Activated CD8-positive, alpha-beta T cell treated with anti-CD3 and anti-CD28 coated beads for 36 hours (primary cell): ENCODE data around the gene MDGA2. TPM values are rescaled to one million over a fixed set of nuclear protein-coding genes. Genes with fewer than 3 reads are reported as not detected.

Experiments
- ATAC-seq: fragments of 200-7000 bp; cut with Tn5 transposase; one replicate; pipeline ENCODE4 v1.10.0; 2021; ENCODE audit warnings: mild to moderate bottlenecking, moderate library complexity
- CTCF ChIA-PET: fragments of 350-600 bp; sonication (Branson Sonifier 250); formaldehyde crosslinking; loops from one replicate; lab custom pipeline; 2021; ENCODE audit warnings: antibody characterized with exemption; lab: Charles Lee
- POLR2A ChIA-PET: fragments of 350-600 bp; sonication (Branson Sonifier 250); formaldehyde crosslinking; loops from one replicate; lab custom pipeline; 2021; ENCODE audit warnings: antibody characterized with exemption; lab: Charles Lee
- DNase-seq: peaks from one replicate; pipeline ENCODE4 v3.0.0-alpha.2; 2020
- H3K27ac Mint-ChIP-seq: one replicate; pipeline ENCODE4 v1.8.0; 2021; ENCODE audit warnings: mild to moderate bottlenecking, mixed read lengths
- H3K27me3 Mint-ChIP-seq: one replicate; pipeline ENCODE4 v1.8.0; 2021; ENCODE audit warnings: mixed read lengths
- H3K36me3 Mint-ChIP-seq: one replicate; pipeline ENCODE4 v1.8.0; 2021; ENCODE audit warnings: low read depth, mixed read lengths
- H3K4me1 Mint-ChIP-seq: one replicate; pipeline ENCODE4 v1.8.0; 2021; ENCODE audit warnings: low read depth, mixed read lengths
- H3K4me3 Mint-ChIP-seq: one replicate; pipeline ENCODE4 v1.8.0; 2021; ENCODE audit warnings: mild to moderate bottlenecking, moderate library complexity, mixed read lengths
- H3K9me3 Mint-ChIP-seq: one replicate; pipeline ENCODE4 v1.8.0; 2021; ENCODE audit warnings: mixed read lengths
- CTCF ChIP-seq: fragments of 200-600 bp; IDR thresholded peaks from one replicate; pipeline ENCODE4 v1.8.0; 2022; ENCODE audit warnings: antibody characterized with exemption, mild to moderate bottlenecking
- intact Hi-C: fragments of 100-400 bp; cut with micrococcal nuclease; formaldehyde crosslinking; loops from one replicate; pipeline ENCODE4 v1.10.0; 2022
- total RNA-seq, 2 experiments: library from RNA; stranded (reverse); gene quantifications; one replicate each; pipeline ENCODE4 v1.2.3, GENCODE V29; 2021

MDGA2 gene
- total RNA-seq = not detected

- CTCF ChIA-PET = no interaction called here
- Mint-ChIP-seq H3K27ac (no peak within 1 kb of the TSS), H3K4me3 (peak within 1 kb of the TSS; percentile 19), H3K36me3 (no peaks in the 10 kb centered on the region), H3K9me3 (no peaks in the 10 kb centered on the region), H3K27me3 (peaks cover 40% of the 10 kb centered on the region), H3K4me1 (peaks cover 4% of the 10 kb centered on the region)
- DNase-seq (peak; percentile 34), ATAC-seq (peak; percentile 79)
- intact Hi-C loops = no loop called here
- TF ChIP-seq CTCF = no peak
- POLR2A ChIA-PET = no interaction called here
Observed at GRCh38 chr14:47675466-47676314, at the start of gene MDGA2. TSS of gene MDGA2 (minus strand) at chr14:47675605.

GRCh38 chr14:47722929-47723693 lies 47.7 kb upstream of the MDGA2 start:
- TF ChIP-seq CTCF = no peak
- ChIA-PET POLR2A (no interaction called here), CTCF (no interaction called here)
- Mint-ChIP-seq H3K4me1 (no peaks in the 10 kb centered on the region), H3K9me3 (peaks cover 4% of the 10 kb centered on the region), H3K36me3 (no peaks in the 10 kb centered on the region), H3K27me3 (no peaks in the 10 kb centered on the region), H3K4me3 (no peak overlapping the region), H3K27ac (no peak overlapping the region)
- ATAC-seq (no peak), DNase-seq (no peak)
- intact Hi-C loops = no loop called here

- POLR2A ChIA-PET = no interaction called here
- Mint-ChIP-seq H3K36me3 (no peaks in the 10 kb centered on the region), H3K9me3 (peaks cover 5% of the 10 kb centered on the region), H3K4me3 (no peak overlapping the region), H3K27me3 (no peaks in the 10 kb centered on the region), H3K4me1 (no peaks in the 10 kb centered on the region), H3K27ac (no peak overlapping the region)
- intact Hi-C loops = no loop called here
- DNase-seq (no peak), ATAC-seq (no peak)
- CTCF ChIA-PET = no interaction called here
- TF ChIP-seq CTCF = no peak
Observed at GRCh38 chr14:47720281-47720680, 44.9 kb upstream of the MDGA2 start.

- ChIA-PET CTCF (no interaction called here), POLR2A (no interaction called here)
- ATAC-seq (no peak), DNase-seq (no peak)
- H3K27me3 Mint-ChIP-seq = no peaks in the 10 kb centered on the region
- intact Hi-C loops = no loop called here
- H3K36me3 Mint-ChIP-seq = no peaks in the 10 kb centered on the region
- H3K27ac Mint-ChIP-seq = no peak overlapping the region
- no peak overlapping the region for H3K4me3 Mint-ChIP-seq
- H3K4me1 Mint-ChIP-seq = no peaks in the 10 kb centered on the region
- peaks cover 3% of the 10 kb centered on the region for H3K9me3 Mint-ChIP-seq
- TF ChIP-seq CTCF = no peak
Observed at GRCh38 chr14:47715330-47715729, 39.9 kb upstream of the MDGA2 start.

GRCh38 chr14:47710581-47710980 lies 35.2 kb upstream of the MDGA2 start:
- CTCF ChIA-PET = no interaction called here
- H3K9me3 Mint-ChIP-seq = peaks cover 1% of the 10 kb centered on the region
- H3K27ac Mint-ChIP-seq = no peak overlapping the region
- no peaks in the 10 kb centered on the region for H3K36me3 Mint-ChIP-seq
- H3K27me3 Mint-ChIP-seq = no peaks in the 10 kb centered on the region
- H3K4me3 Mint-ChIP-seq = no peak overlapping the region
- no peaks in the 10 kb centered on the region for H3K4me1 Mint-ChIP-seq
- intact Hi-C loops = no loop called here
- ATAC-seq (no peak), DNase-seq (no peak)
- POLR2A ChIA-PET = no interaction called here
- no peak for TF ChIP-seq CTCF
